Measurements from ENCODE around the gene EGF.

Gene EGF

GRCh38 chr4:110061076-110061475, 148.4 kb downstream of the EGF start:
- Mint-ChIP-seq H3K4me3 (no peak overlapping the region), H3K27ac (no peak overlapping the region), H3K4me1 (ENCODE audit: low read depth) (peaks cover 13% of the 10 kb centered on the region)

More at GRCh38 chr4:110061076-110061475, 148.4 kb downstream of the EGF start:
- no peaks in the 10 kb centered on the region for H3K9me3 Mint-ChIP-seq
- intact Hi-C loops (cut with micrococcal nuclease): no loop called here
- no peaks in the 10 kb centered on the region for H3K36me3 Mint-ChIP-seq (ENCODE audit: low read depth)
- H3K27me3 Mint-ChIP-seq: peaks cover 81% of the 10 kb centered on the region
